Ascending aorta (tissue), 2 donors: ENCODE results near the gene CLEC3B. TPM values are rescaled to one million over a fixed set of nuclear protein-coding genes. Genes with fewer than 3 reads are reported as not detected.

Source experiments
- DNase-seq, 2 donors: peaks; one replicate each; pipeline ENCODE4 v3.0.0-alpha.2; 2019; ENCODE audit warnings: low spot score in 2 of 2
- H3K27ac ChIP-seq, 2 donors: fragments of 200-600 bp; sonication (generic); one replicate each; pipeline ENCODE4 v1.5.1; 2016 to 2017; ENCODE audit warnings: mild to moderate bottlenecking in 1 of 2
- H3K27me3 ChIP-seq: fragments of 200-600 bp; sonication (generic); one replicate; pipeline ENCODE4 v1.5.1; 2017
- H3K36me3 ChIP-seq, 2 donors: fragments of 200-600 bp; sonication (generic); one replicate each; pipeline ENCODE4 v1.5.1; 2016
- H3K4me1 ChIP-seq, 2 donors: fragments of 200-600 bp; sonication (generic); one replicate each; pipeline ENCODE4 v1.5.1; 2016 to 2017; ENCODE audit warnings: mild to moderate bottlenecking in 1 of 2
- H3K4me3 ChIP-seq, 2 donors: fragments of 200-600 bp; sonication (generic); one replicate each; pipeline ENCODE4 v1.5.1; 2016 to 2017; ENCODE audit warnings: mild to moderate bottlenecking in 1 of 2
- H3K9me3 ChIP-seq, 2 donors: fragments of 200-600 bp; sonication (generic); one replicate each; pipeline ENCODE4 v1.5.1; 2016
- intact Hi-C: fragments of 100-400 bp; cut with DNase I; formaldehyde crosslinking; loops from one replicate; pipeline ENCODE4 v1.15.1; 2023
- total RNA-seq: library from RNA; depleted of rRNA; stranded (reverse); fragments of >200 nt; gene quantifications from one replicate; pipeline ENCODE4 v1.1.0, GENCODE V29; 2016
- TF ChIP-seq, protein P1 (sequence below), 3 experiments: fragments of 200-600 bp in 2 of 3; fragments of 450-650 bp in 1 of 3; sonication (generic) in 2 of 3; IDR thresholded peaks; one replicate each; pipeline ENCODE4 v1.5.1; 2016 to 2019; ENCODE audit warnings: antibody characterized with exemption in 3 of 3, mild to moderate bottlenecking in 1 of 3, moderate library complexity in 1 of 3

The CLEC3B gene, protein sequence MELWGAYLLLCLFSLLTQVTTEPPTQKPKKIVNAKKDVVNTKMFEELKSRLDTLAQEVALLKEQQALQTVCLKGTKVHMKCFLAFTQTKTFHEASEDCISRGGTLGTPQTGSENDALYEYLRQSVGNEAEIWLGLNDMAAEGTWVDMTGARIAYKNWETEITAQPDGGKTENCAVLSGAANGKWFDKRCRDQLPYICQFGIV
- total RNA-seq, result 130 TPM

DNA sequence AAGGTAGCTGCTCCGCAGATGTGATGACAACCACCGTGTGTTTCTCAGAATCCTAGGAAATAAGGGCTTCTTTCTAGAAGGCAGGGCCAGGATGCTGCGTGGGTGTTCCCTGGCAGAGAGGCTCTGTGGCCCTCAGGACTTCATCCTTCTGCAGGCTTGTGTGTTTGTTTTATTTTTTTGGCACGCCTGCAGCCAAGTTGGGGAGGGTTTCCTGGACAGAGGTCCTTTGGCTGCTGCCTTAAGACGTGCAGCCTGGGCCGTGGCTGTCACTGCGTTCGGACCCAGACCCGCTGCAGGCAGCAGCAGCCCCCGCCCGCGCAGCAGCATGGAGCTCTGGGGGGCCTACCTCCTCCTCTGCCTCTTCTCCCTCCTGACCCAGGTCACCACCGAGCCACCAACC lies at the start of gene CLEC3B:
Gene CLEC3B, plus strand, starts transcription at position 266 of the 400 bp plus-strand sequence. Its CDS starts 60 bp downstream, at position 326.
- Histone ChIP-seq H3K9me3 (no peaks in the 10 kb centered on the region), H3K36me3 (no peaks in the 10 kb centered on the region), H3K27ac (peak within 1 kb of the TSS; percentile 42 to 71), H3K27me3 (no peaks in the 10 kb centered on the region), H3K4me3 (peak within 1 kb of the TSS; percentile 27 to 51), H3K4me1 (peaks cover 14 to 28% of the 10 kb centered on the region in 2 donors)
- DNase-seq, result peak in 1 of 2 donors; percentile 81
- intact Hi-C loops, result loop anchor here (2.0 kb wide), 1 partner anchor 13 kb away; no protein-coding TSS in a partner anchor
- TF ChIP-seq, protein P1, sequence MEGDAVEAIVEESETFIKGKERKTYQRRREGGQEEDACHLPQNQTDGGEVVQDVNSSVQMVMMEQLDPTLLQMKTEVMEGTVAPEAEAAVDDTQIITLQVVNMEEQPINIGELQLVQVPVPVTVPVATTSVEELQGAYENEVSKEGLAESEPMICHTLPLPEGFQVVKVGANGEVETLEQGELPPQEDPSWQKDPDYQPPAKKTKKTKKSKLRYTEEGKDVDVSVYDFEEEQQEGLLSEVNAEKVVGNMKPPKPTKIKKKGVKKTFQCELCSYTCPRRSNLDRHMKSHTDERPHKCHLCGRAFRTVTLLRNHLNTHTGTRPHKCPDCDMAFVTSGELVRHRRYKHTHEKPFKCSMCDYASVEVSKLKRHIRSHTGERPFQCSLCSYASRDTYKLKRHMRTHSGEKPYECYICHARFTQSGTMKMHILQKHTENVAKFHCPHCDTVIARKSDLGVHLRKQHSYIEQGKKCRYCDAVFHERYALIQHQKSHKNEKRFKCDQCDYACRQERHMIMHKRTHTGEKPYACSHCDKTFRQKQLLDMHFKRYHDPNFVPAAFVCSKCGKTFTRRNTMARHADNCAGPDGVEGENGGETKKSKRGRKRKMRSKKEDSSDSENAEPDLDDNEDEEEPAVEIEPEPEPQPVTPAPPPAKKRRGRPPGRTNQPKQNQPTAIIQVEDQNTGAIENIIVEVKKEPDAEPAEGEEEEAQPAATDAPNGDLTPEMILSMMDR (IDR thresholded peaks at IDR 0.05), result no peak

GRCh38 chr3:44981220-44981619 lies 44.9 kb upstream of the CLEC3B start:
- no peaks in the 10 kb centered on the region for H3K27me3 ChIP-seq
- H3K27ac ChIP-seq, result no peak overlapping the region
- no peak overlapping the region for H3K4me3 ChIP-seq
- H3K4me1 ChIP-seq, result peaks cover 8 to 11% of the 10 kb centered on the region in 2 donors
- DNase-seq, result no peak
- H3K9me3 ChIP-seq, result no peaks in the 10 kb centered on the region
- no peaks in the 10 kb centered on the region for H3K36me3 ChIP-seq
- intact Hi-C loops, result no loop called here
- TF ChIP-seq, protein P1 (IDR thresholded peaks at IDR 0.05), result no peak

GRCh38 chr3:44981751-44982150 lies 44.4 kb upstream of the CLEC3B start:
- Histone ChIP-seq H3K27me3 (no peaks in the 10 kb centered on the region), H3K9me3 (no peaks in the 10 kb centered on the region), H3K36me3 (no peaks in the 10 kb centered on the region), H3K4me3 (no peak overlapping the region), H3K4me1 (peaks cover 7 to 10% of the 10 kb centered on the region in 2 donors), H3K27ac (no peak overlapping the region)
- TF ChIP-seq, protein P1 (IDR thresholded peaks at IDR 0.05), result no peak
- intact Hi-C loops, result no loop called here
- DNase-seq, result no peak

DNA sequence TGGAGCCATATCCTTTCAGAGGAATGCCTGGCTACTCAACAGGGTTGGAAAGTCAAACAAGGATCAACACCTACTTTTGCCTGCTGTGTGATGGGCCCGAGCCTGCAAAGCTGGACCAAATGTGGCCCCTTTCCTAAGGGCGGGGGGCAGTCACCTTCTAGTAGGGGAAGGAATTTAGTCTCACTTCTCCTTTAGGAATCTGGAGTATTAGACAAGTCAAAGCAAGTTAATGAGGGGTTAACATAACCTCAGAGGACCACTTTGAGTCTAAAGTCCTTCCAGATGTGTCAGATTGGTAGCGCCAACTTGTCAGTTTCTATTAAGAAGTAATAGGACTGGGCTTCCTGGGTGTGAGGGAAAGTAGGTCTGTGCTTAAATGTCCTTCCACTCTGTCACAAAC lies 43.3 kb upstream of the CLEC3B start:
- Histone ChIP-seq H3K9me3 (no peaks in the 10 kb centered on the region), H3K27me3 (no peaks in the 10 kb centered on the region), H3K4me3 (no peak overlapping the region), H3K4me1 (peaks cover 0 to 3% of the 10 kb centered on the region in 2 donors), H3K36me3 (no peaks in the 10 kb centered on the region), H3K27ac (no peak overlapping the region)
- intact Hi-C loops, result no loop called here
- TF ChIP-seq, protein P1 (IDR thresholded peaks at IDR 0.05), result no peak
- DNase-seq, result peak in 1 of 2 donors; percentile 25

DNA sequence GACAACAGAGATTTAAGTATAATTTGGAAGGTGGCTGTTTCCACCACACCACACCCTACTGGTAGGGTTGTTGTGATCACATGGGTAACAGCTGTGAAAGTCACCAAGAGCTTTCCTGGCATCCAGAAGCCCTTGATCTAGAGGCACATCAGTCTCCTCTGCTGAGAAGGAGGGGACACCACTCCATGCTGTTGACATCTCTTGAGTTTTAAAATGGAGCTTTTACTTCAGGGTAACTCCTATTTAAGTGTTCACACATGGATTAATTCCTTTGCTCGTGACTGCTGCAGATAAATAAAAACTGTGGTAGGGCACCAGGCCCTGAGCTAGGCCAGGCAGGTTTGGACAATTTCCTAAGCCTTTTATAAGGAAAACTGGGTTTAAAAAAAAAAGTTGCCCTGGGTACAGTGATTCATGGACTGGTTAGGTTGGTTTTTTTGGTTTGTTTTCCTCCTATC lies 42.6 kb upstream of the CLEC3B start:
- peak overlapping the region; percentile 17 to 43 for H3K27ac ChIP-seq
- no peak overlapping the region for H3K4me3 ChIP-seq
- TF ChIP-seq, protein P1 (IDR thresholded peaks at IDR 0.05), result no peak
- no peaks in the 10 kb centered on the region for H3K4me1 ChIP-seq
- no peaks in the 10 kb centered on the region for H3K27me3 ChIP-seq
- intact Hi-C loops, result no loop called here
- H3K9me3 ChIP-seq, result no peaks in the 10 kb centered on the region
- DNase-seq, result peak in 1 of 2 donors; percentile 15
- H3K36me3 ChIP-seq, result no peaks in the 10 kb centered on the region
